Osteoblast (primary cell): ENCODE results near the gene PHACTR1. TPM values are rescaled to one million over a fixed set of nuclear protein-coding genes. Genes with fewer than 3 reads are reported as not detected.

Experiments
- DNase-seq: peaks from one replicate; pipeline ENCODE4 v3.0.0; 2011; ENCODE audit warnings: low spot score, mixed read lengths; ENCODE audit not compliant: insufficient read length; ENCODE audit errors: missing footprints
- H2AFZ ChIP-seq: 2 replicates; pipeline ENCODE4 v1.6.0; 2011; ENCODE audit warnings: mild to moderate bottlenecking, low read length
- H3K27ac ChIP-seq: 2 replicates; pipeline ENCODE4 v1.5.1; 2011; ENCODE audit warnings: mild to moderate bottlenecking, low read depth, low read length, moderate library complexity
- H3K27me3 ChIP-seq: 2 replicates; pipeline ENCODE4 v1.6.0; 2012; ENCODE audit warnings: mild to moderate bottlenecking, control low read depth, inconsistent platforms, low read length, moderate library complexity; ENCODE audit not compliant: insufficient read depth
- H3K36me3 ChIP-seq: 2 replicates; pipeline ENCODE4 v1.5.1; 2011; ENCODE audit warnings: mild to moderate bottlenecking, low read length, control low read depth, moderate library complexity; ENCODE audit not compliant: insufficient read depth
- H3K4me1 ChIP-seq: 2 replicates; pipeline ENCODE4 v1.5.1; 2011; ENCODE audit warnings: mild to moderate bottlenecking, low read length, control low read depth, moderate library complexity; ENCODE audit not compliant: insufficient read depth
- H3K4me2 ChIP-seq: 2 replicates; pipeline ENCODE4 v1.6.0; 2011; ENCODE audit warnings: mild to moderate bottlenecking, low read length; ENCODE audit not compliant: insufficient read depth
- H3K4me3 ChIP-seq: fragments of 200-600 bp; sonication (generic); 3 replicates; pipeline ENCODE4 v1.5.1; 2012; ENCODE audit warnings: mild to moderate bottlenecking, low read length, inconsistent platforms; ENCODE audit not compliant: insufficient read depth
- H3K79me2 ChIP-seq: 2 replicates; pipeline ENCODE4 v1.6.0; 2012; ENCODE audit warnings: mild to moderate bottlenecking, low read length, control low read depth, inconsistent platforms; ENCODE audit not compliant: insufficient read depth
- H3K9me3 ChIP-seq: 2 replicates; pipeline ENCODE4 v1.5.1; 2011; ENCODE audit warnings: low read depth, low read length, control low read depth
- H4K20me1 ChIP-seq: 2 replicates; pipeline ENCODE4 v1.6.0; 2012; ENCODE audit warnings: mild to moderate bottlenecking, low read length, control low read depth; ENCODE audit not compliant: insufficient read depth
- total RNA-seq: library from RNA; depleted of rRNA; stranded (reverse); fragments of >200 nt; gene quantifications from 2 replicates; pipeline ENCODE4 v1.2.3, GENCODE V29; 2012
- TF ChIP-seq, protein P1 (sequence below): IDR thresholded peaks from 2 replicates; pipeline ENCODE4 v1.5.1; 2011; ENCODE audit warnings: mild to moderate bottlenecking, low read depth, low read length, moderate library complexity; ENCODE audit errors: extremely low read depth

The PHACTR1 gene
- total RNA-seq, 1 donor, result 0.36 TPM

DNA sequence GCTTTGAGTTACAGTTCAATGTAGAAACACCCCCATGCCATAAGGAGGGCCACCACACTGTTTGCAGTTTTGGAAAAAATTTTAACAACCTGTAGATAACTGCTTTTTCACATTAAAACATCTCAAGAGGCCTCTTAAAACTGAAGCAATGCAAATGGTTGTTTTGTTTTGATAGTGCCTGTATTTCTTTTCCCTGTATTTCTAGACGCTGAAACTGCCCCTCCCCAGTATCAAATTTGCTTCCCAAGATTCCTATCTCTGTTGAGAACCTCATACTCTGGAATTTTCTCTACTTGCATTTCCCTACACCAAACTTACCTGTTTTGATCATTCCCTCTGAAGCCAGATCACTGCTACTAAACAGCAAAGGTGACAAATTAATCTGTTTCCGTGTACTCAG is 98.5 kb downstream of the PHACTR1 start:
- no peak for DNase-seq
- no peaks in the 10 kb centered on the region for H3K4me1 ChIP-seq
- no peaks in the 10 kb centered on the region for H4K20me1 ChIP-seq
- no peak overlapping the region for H3K4me2 ChIP-seq
- H3K36me3 ChIP-seq, result no peaks in the 10 kb centered on the region
- no peak overlapping the region for H3K27ac ChIP-seq
- TF ChIP-seq, protein P1, sequence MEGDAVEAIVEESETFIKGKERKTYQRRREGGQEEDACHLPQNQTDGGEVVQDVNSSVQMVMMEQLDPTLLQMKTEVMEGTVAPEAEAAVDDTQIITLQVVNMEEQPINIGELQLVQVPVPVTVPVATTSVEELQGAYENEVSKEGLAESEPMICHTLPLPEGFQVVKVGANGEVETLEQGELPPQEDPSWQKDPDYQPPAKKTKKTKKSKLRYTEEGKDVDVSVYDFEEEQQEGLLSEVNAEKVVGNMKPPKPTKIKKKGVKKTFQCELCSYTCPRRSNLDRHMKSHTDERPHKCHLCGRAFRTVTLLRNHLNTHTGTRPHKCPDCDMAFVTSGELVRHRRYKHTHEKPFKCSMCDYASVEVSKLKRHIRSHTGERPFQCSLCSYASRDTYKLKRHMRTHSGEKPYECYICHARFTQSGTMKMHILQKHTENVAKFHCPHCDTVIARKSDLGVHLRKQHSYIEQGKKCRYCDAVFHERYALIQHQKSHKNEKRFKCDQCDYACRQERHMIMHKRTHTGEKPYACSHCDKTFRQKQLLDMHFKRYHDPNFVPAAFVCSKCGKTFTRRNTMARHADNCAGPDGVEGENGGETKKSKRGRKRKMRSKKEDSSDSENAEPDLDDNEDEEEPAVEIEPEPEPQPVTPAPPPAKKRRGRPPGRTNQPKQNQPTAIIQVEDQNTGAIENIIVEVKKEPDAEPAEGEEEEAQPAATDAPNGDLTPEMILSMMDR, result no peak
- no peaks in the 10 kb centered on the region for H3K27me3 ChIP-seq
- H3K9me3 ChIP-seq, result no peaks in the 10 kb centered on the region
- no peak overlapping the region for H3K4me3 ChIP-seq
- no peak overlapping the region for H2AFZ ChIP-seq
- no peaks in the 10 kb centered on the region for H3K79me2 ChIP-seq

DNA sequence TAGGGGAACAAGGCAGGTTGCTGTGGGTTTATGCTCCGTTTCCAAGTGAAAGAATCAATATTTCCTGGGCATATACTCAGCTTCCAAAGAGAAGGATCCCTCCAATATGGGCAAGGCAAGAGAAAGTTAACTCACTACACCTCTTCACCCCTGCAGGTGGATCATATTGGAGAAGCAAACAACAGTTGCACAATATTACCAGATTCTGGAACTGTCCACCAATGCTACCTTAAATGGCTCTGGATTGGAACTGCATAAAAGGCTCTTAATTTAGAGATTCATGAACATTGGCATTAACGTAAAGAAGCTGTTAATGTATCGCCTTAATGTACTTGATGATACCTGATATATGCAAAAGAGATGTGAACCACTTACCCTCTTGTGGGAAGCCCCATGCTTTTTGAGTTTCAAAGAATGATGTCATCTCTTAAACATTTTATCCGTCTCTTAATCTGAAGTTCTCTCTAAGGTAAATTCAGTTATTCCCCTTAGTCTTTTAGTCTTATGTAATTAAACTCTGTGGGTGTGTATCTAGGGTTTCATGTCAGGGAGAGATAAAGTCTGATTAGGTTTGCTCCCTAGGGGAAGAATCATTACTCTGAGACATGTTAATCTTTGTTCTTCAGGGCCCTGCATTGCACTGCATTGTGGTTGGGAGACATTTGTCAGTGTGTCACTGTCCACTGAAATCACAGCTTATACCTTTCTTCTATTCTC is 99.5 kb downstream of the PHACTR1 start:
- Histone ChIP-seq H3K4me1 (no peaks in the 10 kb centered on the region), H3K27me3 (no peaks in the 10 kb centered on the region), H3K36me3 (no peaks in the 10 kb centered on the region), H3K9me3 (no peaks in the 10 kb centered on the region), H3K4me3 (no peak overlapping the region), H4K20me1 (no peaks in the 10 kb centered on the region), H3K4me2 (no peak overlapping the region), H3K27ac (no peak overlapping the region), H3K79me2 (no peaks in the 10 kb centered on the region), H2AFZ (no peak overlapping the region)
- TF ChIP-seq, protein P1, result no peak
- no peak for DNase-seq

DNA sequence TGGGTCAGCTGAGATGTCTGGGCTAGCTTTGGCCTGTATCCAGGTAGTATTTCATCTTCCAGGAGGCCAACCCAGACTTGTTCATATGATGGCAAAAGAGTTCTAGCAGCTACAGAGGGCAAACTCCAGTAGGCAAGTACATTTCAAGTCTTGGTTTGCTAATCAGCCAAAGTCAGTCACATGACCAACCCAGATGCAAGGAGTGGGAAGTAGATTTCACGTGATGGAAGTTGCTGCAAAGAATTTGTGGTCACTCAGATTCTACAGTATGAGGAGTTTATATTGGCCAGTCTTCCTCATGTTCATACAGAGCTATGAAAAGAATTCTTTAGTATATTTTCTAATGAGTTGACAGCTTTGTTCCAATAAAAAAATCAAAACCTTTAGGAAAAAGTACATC is 101.8 kb downstream of the PHACTR1 start:
- Histone ChIP-seq H3K79me2 (no peaks in the 10 kb centered on the region), H3K27ac (no peak overlapping the region), H3K36me3 (no peaks in the 10 kb centered on the region), H3K9me3 (no peaks in the 10 kb centered on the region), H4K20me1 (no peaks in the 10 kb centered on the region), H3K4me3 (no peak overlapping the region), H2AFZ (no peak overlapping the region), H3K4me2 (no peak overlapping the region), H3K4me1 (no peaks in the 10 kb centered on the region), H3K27me3 (no peaks in the 10 kb centered on the region)
- TF ChIP-seq, protein P1, result no peak
- DNase-seq, result no peak

DNA sequence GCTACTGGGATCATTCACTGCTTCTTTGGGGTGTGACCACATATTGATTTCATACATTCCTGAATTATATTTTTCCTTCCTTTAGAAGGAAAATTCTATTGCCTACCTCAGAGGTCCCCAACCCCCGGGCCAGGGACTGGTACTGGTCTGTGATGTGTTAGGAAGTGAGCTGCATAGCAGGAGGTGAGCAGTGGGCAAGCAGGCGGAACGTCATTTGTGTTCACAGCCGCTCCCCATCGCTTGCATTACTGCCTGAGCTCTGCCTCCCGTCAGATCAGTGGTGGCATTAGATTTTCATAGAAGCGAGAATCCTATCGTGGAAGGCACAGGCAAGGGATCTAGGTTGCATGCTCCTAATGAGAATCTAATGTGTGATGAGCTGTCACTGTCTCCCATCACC is 107.3 kb downstream of the PHACTR1 start:
- no peaks in the 10 kb centered on the region for H3K9me3 ChIP-seq
- TF ChIP-seq, protein P1, result no peak
- no peak overlapping the region for H3K4me3 ChIP-seq
- H3K4me1 ChIP-seq, result no peaks in the 10 kb centered on the region
- H2AFZ ChIP-seq, result no peak overlapping the region
- no peaks in the 10 kb centered on the region for H3K36me3 ChIP-seq
- no peaks in the 10 kb centered on the region for H3K79me2 ChIP-seq
- H3K27me3 ChIP-seq, result no peaks in the 10 kb centered on the region
- H4K20me1 ChIP-seq, result no peaks in the 10 kb centered on the region
- H3K4me2 ChIP-seq, result no peak overlapping the region
- no peak for DNase-seq
- H3K27ac ChIP-seq, result no peak overlapping the region
